T-helper 2 cell treated with Interferon-gamma antibody and Interleukin-4, amounts not matched to agents 100 ng/mL and 5 ng/mL, for 36 hours (primary cell): ENCODE data around the gene UBXN10. TPM values are rescaled to one million over a fixed set of nuclear protein-coding genes. Genes with fewer than 3 reads are reported as not detected.
"Not testable (repeated sequence)": the region's sequence is repeated elsewhere in the genome, so short reads cannot be mapped to it uniquely, and the experiment has no call there.

Experiments used
- intact Hi-C: fragments of 100-400 bp; cut with micrococcal nuclease; formaldehyde crosslinking; loops from one replicate; pipeline ENCODE4 v1.15.1; 2023
- total RNA-seq: library from RNA; stranded (reverse); gene quantifications from 2 replicates; pipeline ENCODE4 v1.2.3, GENCODE V29; 2022

Gene UBXN10
- total RNA-seq, 1 donor from 2014 or later, result 0.45 TPM

DNA sequence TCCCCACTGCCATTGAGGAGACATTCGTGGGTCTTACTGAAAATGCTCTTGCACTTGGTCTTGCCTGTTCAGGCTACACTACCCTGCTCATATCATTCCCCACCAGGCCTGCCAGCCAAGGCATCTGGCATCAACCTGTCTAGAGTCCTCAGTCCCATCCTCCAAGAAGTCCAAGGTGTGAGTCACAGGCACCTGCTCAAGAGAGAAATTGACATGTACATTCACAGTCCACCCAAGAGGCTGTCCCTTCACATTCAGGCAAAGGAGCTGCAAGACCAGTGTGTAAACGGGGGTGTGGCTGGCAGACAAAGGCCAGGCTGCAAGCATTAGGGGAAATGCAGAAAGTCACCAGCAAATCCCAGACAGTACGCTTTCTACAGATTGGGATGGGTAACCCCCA, 13.5 kb downstream of the UBXN10 start:
- intact Hi-C loops, result no loop called here

DNA sequence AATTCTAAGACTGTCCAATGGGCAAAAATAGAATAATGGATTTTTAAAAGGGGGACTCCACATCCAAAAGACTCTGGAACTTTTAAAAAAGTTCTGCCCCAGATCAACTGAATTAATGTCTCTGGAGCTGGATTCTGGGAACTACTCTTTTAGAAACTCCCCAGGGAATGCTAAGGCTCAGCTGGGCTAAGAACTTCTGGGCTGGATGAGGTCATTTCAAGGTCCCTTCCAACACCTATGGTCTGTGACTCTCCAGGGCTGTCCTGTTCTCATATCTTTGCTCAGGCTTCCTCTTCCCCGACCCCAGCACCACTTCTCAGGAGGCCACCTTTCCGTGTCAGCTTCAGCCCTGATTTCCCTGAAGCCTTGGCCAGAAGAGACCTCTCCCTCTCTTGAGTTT, 13.9 kb downstream of the UBXN10 start:
- intact Hi-C loops, result no loop called here

DNA sequence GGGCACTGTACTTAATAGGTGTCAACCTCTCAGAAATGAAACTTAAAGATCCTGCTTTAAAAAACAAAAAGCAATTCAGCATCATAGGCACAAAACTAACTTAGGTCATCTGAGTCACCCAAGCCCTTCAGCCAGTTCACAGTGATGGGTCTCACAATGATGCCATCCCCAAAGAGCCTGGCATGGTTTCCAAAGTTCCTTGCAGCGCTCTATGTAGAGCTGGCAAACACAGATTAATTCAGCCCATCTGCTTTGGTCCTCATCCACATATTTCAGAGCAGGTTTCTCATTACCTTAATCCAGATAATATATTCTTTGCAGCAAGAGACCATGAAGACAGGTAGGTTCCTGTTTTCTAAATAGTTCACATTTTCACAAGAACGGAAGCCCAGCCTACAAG, 15.1 kb downstream of the UBXN10 start:
- intact Hi-C loops, result no loop called here

DNA sequence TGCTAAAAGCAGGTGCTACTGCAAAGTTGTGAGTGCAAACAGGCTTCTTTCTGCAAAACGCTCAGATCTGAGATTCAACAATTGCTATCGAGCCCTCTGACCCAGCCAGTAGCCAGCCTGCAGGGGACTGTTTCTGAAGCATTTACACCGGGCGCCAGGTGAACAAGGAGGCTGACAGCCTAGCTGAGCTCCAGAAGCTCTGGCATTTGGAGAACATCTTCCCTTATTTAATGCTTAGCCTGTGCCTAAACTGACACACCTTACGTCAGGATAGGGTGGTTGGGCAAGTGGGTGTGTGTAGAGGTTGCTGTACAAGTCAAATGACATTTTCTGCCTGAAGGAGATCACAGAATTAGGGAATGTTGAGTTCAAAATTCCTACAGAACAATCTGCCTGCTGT, 16.3 kb downstream of the UBXN10 start:
- intact Hi-C loops, result no loop called here

DNA sequence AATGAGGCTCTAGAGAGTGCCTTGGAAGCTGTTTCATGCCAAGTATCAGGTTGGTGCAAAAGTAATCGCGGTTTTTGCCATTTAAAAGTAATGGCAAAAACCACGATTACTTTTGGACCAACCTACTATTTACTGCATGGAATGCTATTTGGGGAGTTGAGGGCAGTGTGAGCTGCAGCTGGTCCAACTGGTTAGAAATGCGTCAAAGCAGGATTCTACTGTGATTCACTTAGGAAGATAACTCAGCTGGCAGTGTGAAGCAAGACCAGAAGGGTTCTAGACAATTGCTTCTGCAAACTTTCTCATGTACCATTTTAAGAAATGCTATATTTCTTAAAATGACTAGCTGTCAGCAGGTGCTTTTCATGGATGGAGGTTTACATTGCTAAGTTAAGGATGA, 21.6 kb downstream of the UBXN10 start:
- intact Hi-C loops, result no loop called here

DNA sequence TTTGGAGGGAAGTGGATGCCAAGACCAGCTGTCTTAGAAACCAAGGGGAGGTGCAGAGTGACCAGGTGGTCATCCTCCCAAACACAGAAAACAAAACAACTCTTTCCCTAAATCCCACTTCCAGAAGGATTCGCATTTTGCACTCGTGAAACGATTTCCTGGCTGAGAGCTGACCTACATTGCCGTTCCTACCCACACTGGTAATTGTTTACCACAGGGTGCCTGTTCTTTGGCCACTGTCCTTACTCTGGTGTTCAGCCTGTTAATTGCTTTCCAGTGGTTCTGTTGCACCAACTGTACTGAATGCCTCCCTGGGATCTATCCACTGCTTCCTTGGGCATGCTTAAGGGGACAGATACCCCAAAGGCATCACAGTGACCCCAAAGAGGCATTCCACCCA, 23.6 kb downstream of the UBXN10 start:
- intact Hi-C loops, result no loop called here

DNA sequence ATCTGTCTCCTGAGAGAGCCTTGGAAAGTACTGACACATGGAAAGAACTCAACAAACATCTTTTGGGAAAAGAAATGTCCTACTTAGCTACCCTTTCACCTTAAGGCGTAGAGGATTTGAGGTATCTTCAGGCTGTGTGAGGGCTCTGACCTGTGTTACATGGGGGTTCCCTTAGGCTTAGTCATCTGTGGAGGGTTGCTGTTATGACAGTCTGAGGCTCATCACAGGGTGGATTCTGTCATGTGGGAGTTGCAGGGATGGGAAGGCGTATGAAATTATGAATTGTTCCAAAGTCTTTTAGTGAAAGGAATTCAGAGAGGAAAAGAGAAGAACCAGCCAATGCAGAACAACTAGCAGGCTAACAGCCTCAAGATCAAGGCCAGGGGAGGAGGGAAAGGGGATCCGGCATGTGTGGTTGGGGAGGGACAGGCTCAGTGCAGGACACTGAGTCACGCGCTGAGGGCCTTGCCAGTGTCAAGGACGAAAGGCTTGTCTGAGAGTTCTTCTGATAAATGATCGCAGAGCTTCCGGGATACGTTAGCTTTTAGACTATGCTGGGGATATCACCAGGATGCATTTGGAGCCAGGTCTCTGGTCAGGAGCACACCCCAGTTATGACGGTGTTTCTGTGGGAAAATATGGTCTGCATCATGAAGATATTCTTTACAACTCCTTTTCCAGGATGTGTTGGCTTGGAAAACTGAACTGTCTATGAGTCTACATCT, 25.0 kb downstream of the UBXN10 start:
- intact Hi-C loops, result no loop called here

DNA sequence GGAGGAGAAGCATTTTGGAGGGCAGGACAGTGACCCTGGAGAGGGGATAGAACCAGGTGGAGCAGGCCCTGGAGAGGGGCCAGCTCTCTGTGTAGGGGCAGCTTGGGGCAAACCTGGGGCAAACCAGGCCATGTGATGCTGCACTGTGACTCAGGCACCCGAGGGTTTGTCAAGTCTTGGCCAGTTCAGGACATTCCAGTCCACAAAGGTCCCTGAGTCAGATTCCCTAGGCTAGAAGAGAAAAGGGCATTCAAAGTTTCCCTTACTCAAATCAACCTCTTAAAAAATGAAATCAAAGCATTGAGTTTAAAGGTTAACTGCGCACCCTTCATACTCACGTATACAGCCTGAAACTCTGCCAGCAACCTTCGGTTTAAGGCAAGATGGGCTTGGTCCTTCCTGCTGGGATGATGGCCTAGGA, 25.6 kb downstream of the UBXN10 start:
- intact Hi-C loops, result no loop called here

DNA sequence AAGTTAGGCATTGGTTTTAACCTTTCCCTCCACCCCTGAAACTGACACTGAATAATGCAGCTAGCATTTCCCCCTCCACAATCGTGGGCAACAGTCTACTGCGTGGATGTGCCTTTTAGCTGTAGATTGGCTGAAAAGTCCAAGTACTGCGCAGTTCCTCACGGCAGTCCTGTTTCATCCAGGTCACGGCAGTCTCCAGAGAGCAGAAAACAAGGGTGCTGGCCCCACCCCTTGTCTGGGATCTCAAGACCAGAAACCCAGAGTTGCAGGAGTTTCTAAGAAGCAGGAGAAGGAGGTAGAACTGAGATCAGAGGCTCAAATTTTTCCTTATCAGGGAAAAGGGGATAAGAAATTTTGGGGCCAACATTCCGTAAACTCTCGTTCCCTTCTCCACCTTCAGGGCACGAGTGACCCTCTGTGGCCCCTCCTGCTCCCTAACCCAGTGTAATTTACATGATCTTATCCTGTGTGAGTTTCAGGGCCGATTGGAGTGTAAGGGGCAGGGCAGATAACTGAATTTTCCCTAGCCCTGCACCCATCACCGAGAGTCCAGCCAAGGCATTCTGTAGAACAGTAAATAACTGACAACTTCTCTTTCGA, 26.3 kb downstream of the UBXN10 start:
- intact Hi-C loops, result loop anchor here (2.0 kb wide), 1 partner anchor 281 kb away; no protein-coding TSS in a partner anchor

DNA sequence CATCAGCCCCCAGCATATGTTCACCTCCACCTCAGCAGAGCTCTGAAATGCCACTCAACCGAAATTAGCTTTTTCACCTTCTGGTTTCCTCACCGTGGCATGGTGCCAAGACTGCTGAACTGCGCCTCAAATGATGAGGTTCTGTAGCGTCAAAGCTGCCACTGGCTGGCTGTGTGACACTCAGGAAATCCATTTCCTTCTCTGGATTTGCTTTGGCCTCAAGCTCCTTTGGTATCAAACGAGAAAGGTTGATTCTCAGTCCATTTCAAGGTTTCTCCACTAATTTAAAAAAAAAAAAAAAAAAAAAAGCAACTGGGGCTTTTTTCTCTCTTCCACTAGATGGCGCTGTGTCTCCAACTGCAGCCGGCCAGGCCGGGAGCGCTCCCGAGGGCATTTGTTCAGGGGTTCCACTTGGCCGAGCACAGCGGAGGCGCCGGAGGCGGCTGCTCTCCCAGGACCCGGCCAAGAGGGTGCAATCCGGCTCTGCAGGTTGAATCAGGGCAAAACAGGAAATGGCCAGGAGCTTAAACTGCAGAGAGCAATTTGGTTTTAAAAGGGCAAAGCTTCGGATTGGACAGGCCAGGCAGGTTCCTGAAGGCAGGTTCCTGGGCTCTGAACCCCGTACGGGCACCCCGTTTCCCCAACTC, 26.9 kb downstream of the UBXN10 start:
- intact Hi-C loops, result loop anchor here (2.0 kb wide), 1 partner anchor 280 kb away; no protein-coding TSS in a partner anchor

DNA sequence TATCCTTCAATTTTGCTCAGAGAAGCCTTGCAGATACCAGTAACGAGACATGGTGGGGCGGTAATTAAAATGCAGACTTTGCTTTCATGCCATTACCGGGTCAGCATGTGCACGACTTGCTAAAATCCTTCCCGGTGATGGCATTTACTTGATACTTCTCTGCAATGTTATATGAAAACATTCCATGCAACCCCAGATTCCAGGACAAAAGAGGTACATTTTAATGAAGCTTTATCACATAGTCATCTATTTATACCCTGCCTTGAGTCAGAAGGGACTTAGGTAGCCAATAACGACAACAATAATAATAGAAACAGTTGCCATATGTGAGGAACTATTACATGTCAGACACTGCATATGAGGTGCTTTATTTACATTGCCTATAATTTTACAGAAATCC, 29.8 kb downstream of the UBXN10 start:
- intact Hi-C loops, result no loop called here

DNA sequence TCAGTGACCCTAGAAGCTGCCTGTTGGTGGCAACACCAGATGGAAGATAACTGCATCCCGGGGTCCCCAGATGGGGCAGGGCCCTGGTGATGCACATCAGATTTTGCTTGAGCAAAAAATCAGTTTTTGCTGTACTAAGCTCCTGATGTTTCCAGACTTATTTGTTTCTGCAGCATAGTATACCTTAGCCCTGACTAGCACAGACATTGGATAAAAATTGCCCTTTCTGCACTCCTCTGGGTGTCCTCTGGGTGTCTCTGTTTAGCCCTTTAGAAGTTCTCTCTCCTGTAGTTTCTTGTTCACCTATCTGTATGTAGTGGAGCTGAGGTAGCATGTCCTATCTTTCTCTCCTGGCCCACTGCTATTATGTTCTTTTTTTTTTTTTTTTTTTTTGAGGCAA, 30.7 kb downstream of the UBXN10 start:
- intact Hi-C loops, result no loop called here

DNA sequence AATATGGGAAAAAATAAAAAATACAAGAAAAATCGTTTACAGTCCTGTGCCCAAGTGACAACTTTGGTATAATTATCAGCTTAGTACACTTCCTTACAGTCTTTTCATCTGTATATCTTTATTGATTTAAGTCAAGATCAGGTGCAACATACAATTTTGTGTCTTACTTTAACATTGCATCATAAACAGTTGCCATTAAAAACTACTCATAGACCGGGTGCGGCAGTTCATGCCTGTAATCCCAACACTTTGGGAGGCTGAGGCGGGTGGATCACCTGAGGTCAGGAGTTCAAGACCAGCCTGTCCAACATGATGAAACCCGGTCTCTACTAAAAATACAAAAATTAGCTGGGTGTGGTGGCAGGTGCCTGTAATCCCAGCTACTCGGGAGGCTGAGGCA, 33.2 kb downstream of the UBXN10 start:
- intact Hi-C loops, result not testable (repeated sequence)

DNA sequence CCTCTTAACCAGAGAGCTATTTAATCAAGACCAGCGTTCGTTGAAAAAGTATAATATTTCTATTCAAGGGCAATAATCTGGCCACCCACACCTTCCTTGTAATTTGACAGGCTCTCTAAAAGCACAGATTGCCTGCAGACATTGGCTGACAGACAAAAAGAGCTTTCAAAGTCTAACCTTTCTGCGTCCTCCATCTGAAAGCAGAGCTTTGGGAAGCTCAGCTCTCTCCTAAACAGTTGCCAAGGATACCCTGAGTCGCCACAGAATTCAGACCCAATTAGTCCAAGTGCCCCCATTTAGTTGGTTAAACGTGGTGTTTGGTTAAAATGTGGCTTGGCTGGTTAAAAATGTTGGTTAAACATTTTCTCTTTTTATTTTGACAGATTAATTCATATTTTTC, 34.1 kb downstream of the UBXN10 start:
- intact Hi-C loops, result no loop called here

DNA sequence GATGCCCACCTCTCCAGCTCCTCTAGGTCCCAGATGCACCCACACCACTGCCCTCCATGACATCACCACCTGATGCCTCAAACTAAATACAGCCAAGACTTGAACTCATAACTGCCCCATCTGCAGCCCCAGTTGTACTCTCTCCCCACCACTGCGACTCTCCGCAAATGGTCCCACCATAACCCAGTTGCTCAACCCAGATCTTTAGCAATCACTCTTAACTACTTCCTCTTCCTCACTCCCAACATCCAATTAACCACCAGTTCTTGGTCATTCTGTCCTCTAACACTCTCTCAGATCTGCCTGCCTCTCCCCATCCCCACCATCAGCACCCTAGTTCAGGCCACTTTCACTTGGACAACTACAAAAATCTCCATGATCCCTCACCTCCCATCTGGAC, 37.2 kb downstream of the UBXN10 start:
- intact Hi-C loops, result no loop called here

DNA sequence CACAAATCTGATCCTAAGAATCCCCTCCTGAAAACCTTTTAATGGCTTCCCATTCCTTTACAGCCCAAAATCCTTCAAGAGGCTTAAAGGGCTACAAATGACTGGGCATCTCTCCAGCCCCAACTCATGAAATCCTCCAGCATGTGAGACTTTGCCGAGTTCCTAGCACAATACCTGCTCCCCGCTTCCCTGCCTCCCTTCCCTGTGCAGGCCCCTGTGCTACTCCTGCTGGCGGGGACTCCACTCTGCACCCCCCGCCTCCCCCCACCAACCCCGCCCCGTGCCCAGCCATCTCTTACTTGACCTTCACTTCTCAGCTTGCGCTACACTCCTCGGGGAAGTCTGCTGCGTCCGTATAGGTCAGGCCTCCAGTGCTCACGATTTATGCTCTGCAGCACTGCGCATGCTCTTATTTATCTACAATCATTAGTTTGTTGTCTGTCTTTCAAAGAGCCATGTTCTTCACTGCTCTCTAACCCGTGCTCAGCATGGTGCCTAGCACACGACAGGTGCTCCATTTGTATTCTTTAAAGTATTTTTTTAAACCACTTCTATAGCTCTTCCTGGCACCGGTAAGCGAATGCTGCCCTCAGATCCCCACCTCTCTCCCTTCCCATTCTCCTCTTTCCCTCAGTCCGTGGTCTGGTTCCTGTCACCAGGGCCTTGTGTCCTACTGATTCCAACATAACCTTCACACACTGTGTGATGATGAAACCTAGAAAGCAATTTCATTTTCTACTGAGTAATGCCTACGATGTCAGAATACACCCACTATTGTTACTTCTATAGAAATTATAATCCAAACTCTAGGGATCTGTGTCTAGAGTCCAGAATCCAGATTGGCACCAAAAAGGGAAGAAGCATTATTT, 37.9 kb downstream of the UBXN10 start:
- intact Hi-C loops, result no loop called here

DNA sequence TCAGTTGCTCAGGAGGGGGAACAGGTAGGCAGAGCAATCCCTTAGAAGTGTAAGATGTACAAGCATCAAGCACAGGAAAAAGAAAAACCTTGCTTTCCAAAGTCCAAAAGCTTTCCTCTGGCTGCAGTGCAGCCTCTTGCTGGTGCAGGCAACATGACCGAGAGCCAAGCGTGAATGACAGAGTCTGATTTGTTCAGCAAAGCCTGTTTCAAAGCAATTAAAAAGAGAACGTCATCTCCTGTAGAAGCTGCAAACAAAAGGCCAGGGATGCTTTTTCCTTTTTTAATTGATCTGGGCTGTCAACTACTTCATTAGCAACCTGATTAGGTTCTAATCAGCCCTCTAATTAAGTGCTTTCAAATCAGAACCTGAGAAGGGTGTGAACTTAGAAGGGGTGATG, 38.6 kb downstream of the UBXN10 start:
- intact Hi-C loops, result no loop called here

DNA sequence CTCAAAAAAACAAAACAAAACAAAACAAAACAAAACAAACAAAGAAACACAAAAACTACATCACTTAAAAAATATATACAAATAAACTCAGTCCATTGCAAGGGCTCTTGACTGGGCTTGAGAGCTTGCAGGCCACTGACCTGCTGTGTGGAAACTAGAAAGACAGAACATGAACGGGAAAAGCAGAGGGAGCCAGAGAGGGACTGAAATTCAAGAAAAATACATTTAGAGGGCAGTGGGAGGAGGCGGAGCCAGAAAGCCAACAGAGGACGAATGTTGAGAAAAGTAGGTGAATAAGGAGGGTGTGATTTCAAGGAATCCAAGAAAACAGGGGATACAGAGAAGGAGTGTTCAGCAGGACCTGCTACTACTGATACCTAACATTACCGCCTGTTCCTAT, 41.8 kb downstream of the UBXN10 start:
- intact Hi-C loops, result no loop called here

DNA sequence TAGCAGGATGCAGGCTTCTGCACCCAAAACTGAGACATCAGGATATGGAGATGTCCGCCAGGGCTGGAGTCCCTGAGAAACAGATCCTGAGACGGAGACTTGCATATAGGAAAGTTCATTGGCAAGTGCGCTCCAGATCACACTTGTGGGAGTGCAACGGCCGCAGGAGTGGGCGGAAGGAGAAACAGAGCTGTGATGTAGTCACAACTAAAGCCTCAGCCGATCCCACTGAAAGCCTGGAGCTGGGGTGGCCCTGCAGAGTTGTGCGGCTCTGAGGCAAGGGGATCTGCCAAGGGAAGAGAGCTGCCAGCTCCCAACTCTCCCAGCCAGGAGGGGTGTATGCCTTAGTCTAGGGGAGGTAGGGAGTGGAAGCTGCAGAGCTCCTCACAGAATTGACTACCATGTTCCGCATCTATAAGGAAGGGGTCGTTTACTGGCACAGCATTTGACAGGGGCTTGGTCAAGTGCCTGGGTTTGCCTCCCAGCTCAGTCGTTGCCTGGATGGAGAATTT, 42.5 kb downstream of the UBXN10 start:
- intact Hi-C loops, result no loop called here

DNA sequence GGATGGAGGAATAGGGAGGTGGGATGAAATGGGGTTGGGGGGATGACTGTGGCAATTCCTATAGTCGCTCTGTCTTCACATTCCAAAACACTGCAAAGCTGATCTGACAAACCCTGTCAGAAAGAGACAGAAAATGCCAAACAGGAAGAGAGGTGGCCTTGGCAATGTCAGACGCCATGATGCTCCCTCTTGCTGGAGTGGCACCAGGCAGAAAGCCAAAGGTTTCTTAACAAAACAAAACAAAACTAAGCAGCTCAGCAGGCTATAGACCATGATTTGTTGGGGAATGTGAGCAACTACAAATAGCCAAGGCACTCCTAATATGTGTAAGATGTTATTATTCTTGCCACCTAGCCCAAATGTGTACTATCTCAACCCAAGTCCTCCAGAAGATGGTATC, 43.3 kb downstream of the UBXN10 start:
- intact Hi-C loops, result no loop called here

DNA sequence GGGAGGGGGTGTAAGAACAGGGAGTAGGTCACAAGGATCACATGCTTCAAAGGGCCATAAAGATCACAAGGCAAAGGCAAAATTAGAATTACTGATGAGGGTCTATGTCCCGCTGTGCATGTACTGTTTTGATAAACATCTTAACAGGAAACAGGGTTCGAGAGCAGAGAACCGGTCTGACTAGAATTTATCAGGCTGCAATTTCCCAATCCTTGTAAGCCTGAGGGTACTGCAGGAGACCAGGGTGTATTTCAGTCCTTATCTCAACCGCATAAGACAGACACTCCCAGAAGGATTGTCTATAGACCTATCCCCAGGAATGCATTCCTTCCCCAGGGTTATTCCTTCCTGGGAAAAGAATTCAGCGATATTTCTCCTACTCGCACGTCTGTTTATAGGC, 46.7 kb downstream of the UBXN10 start:
- intact Hi-C loops, result not testable (repeated sequence)

DNA sequence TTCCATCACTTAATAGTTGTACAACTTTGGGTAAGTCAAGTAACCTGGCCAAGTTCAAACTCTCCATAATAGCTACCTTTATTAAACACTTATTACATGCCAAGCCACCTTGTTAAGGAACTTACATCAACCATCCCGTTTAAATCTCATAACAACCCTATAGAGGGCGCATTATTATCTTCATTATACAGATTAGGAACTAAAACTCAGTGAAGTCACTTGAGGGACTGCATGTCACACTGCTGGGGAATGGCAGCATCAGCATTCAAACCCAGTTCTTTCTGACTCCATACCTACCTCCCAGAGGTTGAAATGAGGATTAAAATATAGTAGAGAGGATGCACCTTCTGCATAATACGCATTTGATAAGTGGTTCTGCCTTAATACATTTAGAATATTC, 47.5 kb downstream of the UBXN10 start:
- intact Hi-C loops, result no loop called here
